Stimulated activated CD8-positive, alpha-beta memory T cell treated with anti-CD3 and anti-CD28 coated beads, Interleukin-12 subunit alpha, Interleukin-12 subunit beta, amount 100 ng/mL, for 24 hours (primary cell): ENCODE measurements around the gene NSMF.
"Not testable (repeated sequence)": the region's sequence is repeated elsewhere in the genome, so short reads cannot be mapped to it uniquely, and the experiment has no call there.

Experiments
- DNase-seq: peaks from one replicate; pipeline ENCODE4 v3.0.0-alpha.2; 2020; ENCODE audit errors: extremely low read depth

Gene NSMF

GRCh38 chr9:137410236-137410890 lies 48.8 kb downstream of the NSMF start:
- not testable (repeated sequence) for DNase-seq

- DNase-seq = no peak
Observed at GRCh38 chr9:137409515-137409914, 49.6 kb downstream of the NSMF start.

DNA sequence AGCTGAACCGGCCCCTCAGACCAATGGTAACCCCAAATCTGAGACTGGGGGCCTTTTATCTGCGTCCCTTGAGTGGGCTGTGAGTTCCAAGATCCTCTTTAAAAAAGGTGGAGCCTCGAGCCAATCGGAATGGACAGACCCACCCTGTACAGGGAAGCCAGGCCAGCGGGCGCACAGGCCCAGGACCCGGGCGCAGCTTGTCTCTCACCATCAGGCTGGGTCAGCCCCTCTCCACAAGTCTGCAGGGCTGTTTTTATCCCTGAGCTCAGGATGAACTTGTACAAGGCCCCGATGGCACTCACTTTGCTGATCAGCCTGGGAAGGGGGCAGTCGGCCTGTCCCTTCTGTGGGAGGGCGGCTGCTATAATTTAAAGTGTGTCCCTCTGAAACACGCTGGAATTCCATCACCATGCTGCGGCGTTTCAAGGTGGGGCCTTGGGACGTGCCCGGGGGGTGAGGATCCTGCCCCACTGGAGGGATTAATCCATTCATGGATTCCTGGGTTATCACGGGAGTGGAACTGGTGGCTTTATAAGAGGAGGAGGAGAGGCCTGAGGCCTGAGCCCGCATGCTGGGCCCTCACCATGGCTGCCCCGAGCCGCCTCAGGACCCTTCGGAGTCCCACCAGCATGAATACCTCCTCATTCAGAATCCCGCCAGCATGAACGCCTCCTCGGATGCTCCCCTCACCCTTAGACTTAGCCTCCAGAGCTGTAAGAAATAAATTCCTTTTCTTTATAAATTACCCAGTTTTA lies 50.3 kb downstream of the NSMF start:
- no peak for DNase-seq

GRCh38 chr9:137407590-137408300 lies 51.4 kb downstream of the NSMF start:
- DNase-seq = no peak

DNA sequence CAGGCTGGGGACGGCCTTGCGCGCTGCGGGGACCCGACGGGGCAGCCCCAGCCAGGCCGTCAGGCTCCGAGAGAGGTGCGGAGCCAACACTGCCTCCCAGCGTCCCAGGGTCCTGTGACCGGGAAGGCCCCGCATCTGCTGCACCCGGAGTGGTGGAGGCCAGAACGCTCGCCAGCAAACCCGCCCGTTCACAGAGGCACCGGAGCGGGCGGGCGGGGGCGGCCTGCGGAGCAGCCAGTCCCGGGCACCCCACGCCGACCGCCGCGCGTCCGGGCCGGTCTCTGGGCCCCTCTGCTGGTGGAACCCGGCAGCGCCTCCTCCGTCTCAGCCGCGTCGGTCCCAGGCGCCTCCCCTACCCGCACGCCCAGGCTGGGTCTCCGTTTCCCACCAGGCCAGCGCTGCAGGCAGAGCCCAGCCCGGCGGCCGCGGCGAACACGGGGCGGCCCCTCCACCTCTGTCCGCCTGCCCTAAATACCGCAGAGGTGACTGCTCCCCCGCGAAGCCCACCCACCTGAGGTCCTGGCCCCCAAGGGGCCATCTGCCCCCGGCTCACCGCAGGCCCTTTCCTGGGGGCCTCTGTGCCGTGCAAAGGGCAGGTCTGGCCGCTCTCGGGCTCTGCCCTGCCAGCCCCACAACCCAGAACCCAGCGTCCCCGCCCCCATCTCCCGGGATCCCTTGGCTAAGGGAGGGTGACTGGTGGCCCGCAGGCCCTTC lies 52.1 kb downstream of the NSMF start:
- no peak for DNase-seq

DNA sequence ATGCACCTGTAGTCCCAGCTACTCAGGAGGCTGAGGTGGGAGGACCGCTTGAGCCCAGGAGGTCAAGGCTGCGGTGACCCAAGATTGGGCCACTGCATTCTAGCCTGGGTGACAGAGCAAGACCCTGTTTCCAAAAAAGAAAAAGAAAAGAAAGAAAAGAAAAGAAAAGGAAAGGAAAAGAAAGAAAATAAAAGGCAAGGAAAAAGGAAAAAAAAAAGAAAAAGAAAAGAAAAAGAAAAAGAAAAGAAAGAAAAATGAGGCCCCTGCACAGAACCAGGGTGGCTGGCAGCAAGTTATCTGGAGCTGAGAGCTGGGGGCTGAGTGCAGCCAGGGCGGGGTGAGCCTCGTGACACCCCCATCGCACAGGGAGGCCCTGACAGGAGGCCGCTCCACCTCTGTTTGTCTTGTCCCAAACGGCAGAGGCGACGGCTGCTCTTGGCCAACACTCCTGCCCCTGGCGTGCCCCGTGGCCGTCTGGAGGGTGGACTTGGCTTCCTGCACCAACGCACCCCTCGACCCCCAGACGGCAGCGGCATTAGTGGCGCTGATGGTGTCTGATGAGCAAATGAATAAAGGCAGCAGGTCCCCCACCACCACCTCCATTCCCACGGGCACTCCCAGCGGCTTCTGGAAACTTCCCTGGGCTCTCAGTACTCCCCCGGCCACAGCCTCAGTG lies 52.9 kb downstream of the NSMF start:
- DNase-seq = no peak

DNA sequence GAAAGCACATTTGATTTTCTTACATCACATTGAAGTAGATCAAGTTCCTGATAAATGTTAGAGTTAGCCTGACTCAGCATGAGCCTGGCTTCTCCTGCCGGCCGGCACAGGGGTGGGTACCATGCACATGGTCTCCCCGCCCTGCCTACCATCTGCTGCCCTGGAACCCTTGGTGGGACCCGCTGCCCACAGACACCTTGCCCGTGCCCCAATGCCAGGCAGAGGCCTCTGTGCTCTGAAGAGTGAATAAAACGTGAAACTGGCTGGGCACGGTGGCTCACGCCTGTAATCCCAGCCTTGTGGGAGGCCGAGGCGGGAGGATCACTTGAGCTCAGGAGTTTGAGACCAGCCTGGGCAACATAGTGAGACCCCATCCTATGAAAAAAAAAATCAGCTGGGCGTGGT lies 53.5 kb downstream of the NSMF start:
- no peak for DNase-seq

- no peak for DNase-seq
Observed at GRCh38 chr9:137404961-137405567, 54.1 kb downstream of the NSMF start.

DNA sequence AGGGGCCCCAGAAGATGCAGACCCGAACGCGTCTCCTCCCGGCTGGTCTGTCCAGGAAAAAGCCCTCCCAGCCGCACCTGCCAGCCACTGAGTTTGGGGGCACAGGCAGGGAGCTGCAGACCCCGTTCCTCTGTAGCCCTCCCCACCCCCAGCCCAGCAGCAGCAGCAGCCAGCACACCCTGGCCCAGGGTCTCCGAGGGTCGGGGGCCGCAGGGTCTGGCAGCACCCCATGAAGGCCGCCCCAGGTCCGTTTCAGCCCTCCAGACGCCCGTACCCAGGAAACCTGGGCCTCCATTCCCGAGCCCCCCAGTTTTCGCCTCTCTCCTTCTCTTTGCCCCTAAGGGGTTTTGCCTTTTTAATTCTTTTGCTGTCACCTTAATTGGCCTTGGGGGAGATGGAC lies 55.9 kb downstream of the NSMF start:
- DNase-seq = no peak

DNA sequence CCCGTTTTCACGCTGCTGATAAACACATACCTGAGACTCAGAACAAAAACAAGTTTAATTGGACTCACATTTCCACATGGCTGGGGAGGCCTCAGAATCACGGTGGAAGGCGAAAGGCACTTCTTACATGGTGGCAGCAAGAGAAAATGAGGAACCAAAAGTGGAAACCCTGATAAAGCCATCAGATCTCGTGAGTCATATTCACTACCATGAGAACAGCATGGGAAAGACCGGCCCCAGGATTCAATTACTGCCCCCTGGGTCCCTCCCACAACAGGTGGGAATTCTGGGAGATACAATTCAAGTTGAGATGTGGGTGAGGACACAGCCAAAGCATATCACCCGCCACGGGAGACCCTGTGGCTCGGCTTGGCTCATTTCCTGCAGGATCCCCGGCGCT lies 56.4 kb downstream of the NSMF start:
- DNase-seq = no peak

DNA sequence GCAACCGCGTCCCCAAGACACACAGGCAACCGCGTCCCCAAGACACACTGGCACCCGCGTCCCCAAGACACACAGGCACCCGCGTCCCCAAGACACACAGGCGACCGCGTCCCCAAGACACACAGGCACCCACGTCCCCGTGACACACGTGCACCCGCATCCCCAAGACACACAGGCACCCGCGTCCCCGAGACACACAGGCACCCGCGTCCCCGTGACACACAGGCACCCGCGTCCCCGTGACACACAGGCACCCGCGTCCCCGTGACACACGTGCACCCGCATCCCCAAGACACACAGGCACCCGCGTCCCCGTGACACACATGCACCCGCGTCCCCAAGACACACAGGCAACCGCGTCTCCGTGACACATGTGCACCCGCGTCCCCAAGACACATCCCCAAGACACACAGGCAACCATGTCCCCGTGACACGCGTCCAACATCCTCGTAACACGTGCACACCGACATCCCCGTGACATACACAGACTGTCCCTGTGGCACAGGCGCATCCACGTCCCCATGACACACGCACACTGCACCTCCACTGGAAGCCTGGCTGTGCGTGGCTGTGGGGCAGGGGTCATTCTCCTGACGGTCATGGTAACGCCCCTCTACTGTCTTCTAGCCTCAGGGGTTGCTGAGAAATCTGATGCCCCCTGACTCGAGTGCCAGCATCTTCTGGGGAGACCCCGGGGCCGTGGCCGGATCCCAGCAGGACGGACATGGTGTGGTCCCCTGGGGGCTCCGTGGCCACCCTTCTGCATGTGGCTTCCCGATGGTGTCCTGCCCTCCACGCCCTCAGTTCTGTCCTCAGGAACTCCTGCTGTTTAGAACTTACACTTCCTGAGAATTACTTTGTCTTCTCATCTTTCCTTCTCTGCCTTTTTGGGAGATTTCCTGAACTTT lies 60.3 kb downstream of the NSMF start:
- DNase-seq = no peak

GRCh38 chr9:137397675-137398423 lies 61.3 kb downstream of the NSMF start:
- DNase-seq = no peak
